GM23338 (cell line): ENCODE data around the gene PRPF19. TPM values are rescaled to one million over a fixed set of nuclear protein-coding genes. Genes with fewer than 3 reads are reported as not detected.

Experiments
- ATAC-seq: fragments of 200-7000 bp; cut with Tn5 transposase; 3 replicates; pipeline ENCODE4 v1.9.1; 2020
- DNase-seq: peaks from one replicate; pipeline ENCODE4 v3.0.0-alpha.2; 2015; ENCODE audit warnings: low spot score
- H2AFZ ChIP-seq: fragments of 200-600 bp; sonication (generic); 2 replicates; pipeline ENCODE4 v1.8.0; 2016; ENCODE audit warnings: antibody characterized with exemption, mild to moderate bottlenecking, moderate library complexity
- H3F3A ChIP-seq: fragments of 200-600 bp; sonication (generic); replicated peaks from 2 replicates; pipeline ENCODE4 v1.8.0; 2017; ENCODE audit warnings: antibody characterized with exemption, mixed run types, low read depth
- H3K27ac ChIP-seq: fragments of 200-600 bp; sonication (generic); 2 replicates; pipeline ENCODE4 v1.6.1; 2016; ENCODE audit warnings: low read depth
- H3K27me3 ChIP-seq: fragments of 200-600 bp; sonication (generic); 2 replicates; pipeline ENCODE4 v1.8.0; 2016; ENCODE audit warnings: mild to moderate bottlenecking, mixed run types, moderate library complexity; ENCODE audit not compliant: insufficient read depth
- H3K36me3 ChIP-seq: fragments of 200-600 bp; sonication (generic); 2 replicates; pipeline ENCODE4 v1.8.0; 2016; ENCODE audit warnings: mild to moderate bottlenecking; ENCODE audit not compliant: insufficient read depth
- H3K4me1 ChIP-seq: fragments of 200-600 bp; sonication (generic); 2 replicates; pipeline ENCODE4 v1.8.0; 2016; ENCODE audit warnings: mild to moderate bottlenecking, moderate library complexity; ENCODE audit not compliant: insufficient read depth
- H3K4me2 ChIP-seq: fragments of 200-600 bp; sonication (generic); 2 replicates; pipeline ENCODE4 v1.7.1; 2017; ENCODE audit warnings: mixed run types
- H3K4me3 ChIP-seq: fragments of 200-600 bp; sonication (generic); 2 replicates; pipeline ENCODE4 v1.6.1; 2016; ENCODE audit warnings: mixed run types
- H3K79me2 ChIP-seq: fragments of 200-600 bp; sonication (generic); replicated peaks from 2 replicates; pipeline ENCODE4 v1.8.0; 2017; ENCODE audit warnings: mild to moderate bottlenecking; ENCODE audit not compliant: insufficient read depth
- H3K9me2 ChIP-seq: fragments of 200-600 bp; sonication (generic); 2 replicates; pipeline ENCODE4 v1.8.0; 2017; ENCODE audit not compliant: insufficient read depth
- H4K20me1 ChIP-seq: fragments of 200-600 bp; sonication (generic); replicated peaks from 2 replicates; pipeline ENCODE4 v1.8.0; 2017; ENCODE audit warnings: mild to moderate bottlenecking; ENCODE audit not compliant: insufficient read depth
- H3K27ac Mint-ChIP-seq: 2 replicates; pipeline ENCODE4 v1.8.0; 2020; ENCODE audit warnings: inconsistent platforms, mild to moderate bottlenecking, moderate library complexity, mixed read lengths
- H3K27me3 Mint-ChIP-seq: 3 replicates; pipeline ENCODE4 v1.8.0; 2022; ENCODE audit warnings: low read depth, mild to moderate bottlenecking, moderate library complexity, mixed read lengths, inconsistent platforms; ENCODE audit not compliant: insufficient read depth, poor library complexity
- H3K36me3 Mint-ChIP-seq: 3 replicates; pipeline ENCODE4 v1.8.0; 2021; ENCODE audit warnings: low read depth, mild to moderate bottlenecking, inconsistent platforms, moderate library complexity, mixed read lengths
- H3K4me1 Mint-ChIP-seq: 3 replicates; pipeline ENCODE4 v1.8.0; 2020; ENCODE audit warnings: mild to moderate bottlenecking, inconsistent platforms, mixed read lengths
- H3K4me3 Mint-ChIP-seq: 3 replicates; pipeline ENCODE4 v1.8.0; 2021; ENCODE audit warnings: moderate library complexity, mild to moderate bottlenecking, inconsistent platforms, mixed read lengths
- H3K9me3 Mint-ChIP-seq: 3 replicates; pipeline ENCODE4 v1.8.0; 2020; ENCODE audit warnings: moderate library complexity, mild to moderate bottlenecking, inconsistent platforms, mixed read lengths
- CREB1 ChIP-seq: fragments of 250-450 bp; sonication (Bioruptor Pico); IDR thresholded peaks from 2 replicates; pipeline ENCODE4 v1.5.0; 2020; ENCODE audit warnings: low read depth, mild to moderate bottlenecking, moderate library complexity
- CTCF ChIP-seq, 2 experiments: fragments of 200-600 bp in 1 of 2; sonication (generic) in 1 of 2; conservative IDR thresholded peaks; 2 replicates each; pipeline versions ENCODE4 v1.5.1 to v1.6.1; 2016 to 2017; ENCODE audit warnings: antibody characterized with exemption in 2 of 2, low read depth in 2 of 2, mild to moderate bottlenecking in 2 of 2, moderate library complexity in 1 of 2
- ETS1 ChIP-seq: IDR thresholded peaks from 2 replicates; pipeline ENCODE4 v1.6.1; 2016; ENCODE audit warnings: antibody characterized with exemption
- EZH2 ChIP-seq: fragments of 200-600 bp; sonication (generic); IDR thresholded peaks from one replicate; pipeline ENCODE4 v1.8.0; 2017; ENCODE audit warnings: antibody characterized with exemption, mild to moderate bottlenecking, low read depth; ENCODE audit not compliant: unreplicated experiment
- EZH2phosphoT487 ChIP-seq: fragments of 200-600 bp; sonication (generic); IDR thresholded peaks from one replicate; pipeline ENCODE4 v1.8.1; 2018; ENCODE audit warnings: antibody characterized with exemption; ENCODE audit not compliant: unreplicated experiment
- JUNB ChIP-seq: IDR thresholded peaks from one replicate; pipeline ENCODE4 v1.6.1; 2016; ENCODE audit warnings: antibody characterized with exemption; ENCODE audit not compliant: unreplicated experiment
- NANOG ChIP-seq: IDR thresholded peaks from 2 replicates; pipeline ENCODE4 v1.6.1; 2016; ENCODE audit warnings: antibody characterized with exemption, borderline replicate concordance
- POLR2AphosphoS5 ChIP-seq: IDR thresholded peaks from 2 replicates; pipeline ENCODE4 v1.6.1; 2016; ENCODE audit warnings: antibody characterized with exemption, low read depth
- REST ChIP-seq: IDR thresholded peaks from one replicate; pipeline ENCODE4 v1.6.1; 2018; ENCODE audit warnings: antibody characterized with exemption; ENCODE audit not compliant: unreplicated experiment
- STAT1 ChIP-seq: IDR thresholded peaks from one replicate; pipeline ENCODE4 v1.6.1; 2016; ENCODE audit warnings: antibody characterized with exemption; ENCODE audit not compliant: unreplicated experiment
- ZNF114 ChIP-seq: fragments of 250-450 bp; sonication (Bioruptor Pico); IDR thresholded peaks from 2 replicates; pipeline ENCODE4 v1.5.0; 2020; ENCODE audit warnings: mild to moderate bottlenecking, moderate library complexity
- ZNF331 ChIP-seq: fragments of 250-450 bp; sonication (Bioruptor Pico); IDR thresholded peaks from 2 replicates; pipeline ENCODE4 v1.5.0; 2020; ENCODE audit warnings: low read depth, mild to moderate bottlenecking, moderate library complexity
- ZNF462 ChIP-seq: fragments of 250-450 bp; sonication (Bioruptor Pico); IDR thresholded peaks from 2 replicates; pipeline ENCODE4 v1.5.0; 2020; ENCODE audit warnings: mild to moderate bottlenecking, moderate library complexity
- polyA plus RNA-seq: library from polyadenylated mRNA; unstranded; fragments of >200 nt; fragmentation: Nextera tagmentation; extraction: Ambion mirVana; gene quantifications from 2 replicates; pipeline ENCODE4 v1.2.1, GENCODE V29; 2016
- total RNA-seq: library from RNA; depleted of rRNA; stranded (reverse); fragments of >200 nt; shearing (Covaris generic); gene quantifications from 2 replicates; pipeline ENCODE4 v1.2.3, GENCODE V29; 2014

The PRPF19 gene
- total and polyA plus RNA-seq, 2 experiments from 2014 or later, result 153 to 161 TPM

GRCh38 chr11:60921259-60921658 is 14.9 kb upstream of the PRPF19 start:
- no peaks in the 10 kb centered on the region for H3F3A ChIP-seq
- ATAC-seq (no peak), DNase-seq (no peak)
- H3K27me3 Mint-ChIP-seq, result peaks cover 13% of the 10 kb centered on the region
- no peak overlapping the region for H3K4me3 ChIP-seq
- TF ChIP-seq ZNF331 (CRISPR knock-in tag) (no peak), STAT1 (no peak), JUNB (no peak), CTCF (conservative IDR thresholded peaks at IDR 0.05; ENCODE audit: low read depth in 2 of 2) (no peak), ETS1 (no peak), NANOG (no peak), EZH2 (no peak), CREB1 (CRISPR knock-in tag) (no peak), ZNF462 (no peak), POLR2AphosphoS5 (no peak), ZNF114 (CRISPR knock-in tag) (no peak), REST (no peak), EZH2phosphoT487 (no peak)
- peaks cover 14% of the 10 kb centered on the region; the same call in 1 of the 2 replicates for H4K20me1 ChIP-seq
- no peak overlapping the region for H3K27ac ChIP-seq
- no peak overlapping the region for H3K27ac Mint-ChIP-seq
- no peak overlapping the region for H3K4me2 ChIP-seq
- H3K9me2 ChIP-seq, result no peaks in the 10 kb centered on the region
- H3K4me1 ChIP-seq, result peaks cover 21% of the 10 kb centered on the region
- H3K27me3 ChIP-seq, result peaks cover 10% of the 10 kb centered on the region; the same call in 1 of the 2 replicates
- peaks cover 38% of the 10 kb centered on the region for H3K36me3 Mint-ChIP-seq
- no peak overlapping the region for H2AFZ ChIP-seq
- peaks cover 29% of the 10 kb centered on the region for H3K79me2 ChIP-seq
- no peaks in the 10 kb centered on the region; the same call in 2 of the 3 replicates for H3K9me3 Mint-ChIP-seq
- no peaks in the 10 kb centered on the region for H3K36me3 ChIP-seq
- no peak overlapping the region for H3K4me3 Mint-ChIP-seq
- H3K4me1 Mint-ChIP-seq, result peaks cover 32% of the 10 kb centered on the region
